CD4-positive, alpha-beta T cell (primary cell): Measurements from ENCODE around the gene F5. TPM values are rescaled to one million over a fixed set of nuclear protein-coding genes. Genes with fewer than 3 reads are reported as not detected.

ENCODE experiments used
- ATAC-seq: fragments of 200-7000 bp; cut with Tn5 transposase; one replicate; pipeline ENCODE4 v1.10.0; 2022; ENCODE audit warnings: mild to moderate bottlenecking; ENCODE audit not compliant: poor library complexity
- CTCF ChIA-PET: fragments of 350-600 bp; sonication (Branson Sonifier 250); formaldehyde crosslinking; loops from one replicate; lab custom pipeline; 2021; ENCODE audit warnings: antibody characterized with exemption, inconsistent platforms; lab: Charles Lee
- POLR2A ChIA-PET: fragments of 350-600 bp; sonication (Branson Sonifier 250); formaldehyde crosslinking; loops from one replicate; lab custom pipeline; 2021; ENCODE audit warnings: antibody characterized with exemption, inconsistent platforms; lab: Charles Lee
- DNase-seq, 14 experiments: peaks; one replicate each; pipeline ENCODE4 v3.0.0-alpha.2; 2013 to 2020; ENCODE audit warnings: mixed read lengths in 2 of 14
- H3K27ac ChIP-seq, 2 donors: one replicate each; pipeline versions ENCODE4 v1.5.1 to v1.7.0; 2013; ENCODE audit warnings: low read length in 2 of 2, low read depth in 1 of 2, mild to moderate bottlenecking in 1 of 2
- H3K27me3 ChIP-seq, 2 experiments: 1 replicate in 1 of 2; 2 replicates in 1 of 2; pipeline versions ENCODE4 v1.6.1 to v1.7.0; 2013; ENCODE audit warnings: low read length in 2 of 2, control low read depth in 1 of 2, mild to moderate bottlenecking in 1 of 2, moderate library complexity in 1 of 2; ENCODE audit not compliant: insufficient read depth in 2 of 2, control insufficient read depth in 1 of 2
- H3K36me3 ChIP-seq: one replicate; pipeline ENCODE4 v1.6.1; 2013; ENCODE audit warnings: low read length, control low read depth; ENCODE audit not compliant: insufficient read depth
- H3K4me1 ChIP-seq: one replicate; pipeline ENCODE4 v1.6.1; 2013; ENCODE audit warnings: low read length, control low read depth; ENCODE audit not compliant: insufficient read depth
- H3K4me3 ChIP-seq: one replicate; pipeline ENCODE4 v1.5.1; 2013; ENCODE audit warnings: mild to moderate bottlenecking, low read length, moderate library complexity
- H3K9me3 ChIP-seq, 2 experiments: 1 replicate in 1 of 2; 2 replicates in 1 of 2; pipeline versions ENCODE4 v1.6.1 to v1.7.0; 2013; ENCODE audit warnings: low read length in 2 of 2, mild to moderate bottlenecking in 2 of 2, control low read depth in 1 of 2, moderate library complexity in 1 of 2; ENCODE audit not compliant: control insufficient read depth in 1 of 2, insufficient read depth in 1 of 2
- H3K27ac Mint-ChIP-seq: one replicate; pipeline ENCODE4 v1.8.0; 2020; ENCODE audit warnings: mixed read lengths
- H3K27me3 Mint-ChIP-seq: one replicate; pipeline ENCODE4 v1.8.0; 2021; ENCODE audit warnings: mixed read lengths
- H3K36me3 Mint-ChIP-seq: one replicate; pipeline ENCODE4 v1.8.0; 2021; ENCODE audit warnings: low read depth, mixed read lengths
- H3K4me1 Mint-ChIP-seq: one replicate; pipeline ENCODE4 v1.8.0; 2021; ENCODE audit warnings: low read depth, mixed read lengths
- H3K4me3 Mint-ChIP-seq: one replicate; pipeline ENCODE4 v1.8.0; 2020; ENCODE audit warnings: mild to moderate bottlenecking, mixed read lengths
- H3K9me3 Mint-ChIP-seq: one replicate; pipeline ENCODE4 v1.8.0; 2020; ENCODE audit warnings: mixed read lengths
- CTCF ChIP-seq: fragments of 200-600 bp; IDR thresholded peaks from one replicate; pipeline ENCODE4 v1.8.0; 2022; ENCODE audit warnings: antibody characterized with exemption, mild to moderate bottlenecking
- intact Hi-C, 2 experiments: fragments of 100-400 bp; cut with DNase I in 1 of 2; cut with micrococcal nuclease in 1 of 2; formaldehyde crosslinking; loops; one replicate each; pipeline versions ENCODE4 v1.15.1 to v1.9.0; 2023 to 2025; cut with DNase I, micrococcal nuclease
- total RNA-seq, 174 experiments: library from RNA in 2 of 174; stranded (reverse) in 2 of 174; gene quantifications; one replicate each; pipeline ENCODE4 v1.2.3 and lab custom pipeline; 2021 to 2026

Gene F5
- total RNA-seq, 2 experiments from 2014 or later, result 5.4 to 6.2 TPM

DNA sequence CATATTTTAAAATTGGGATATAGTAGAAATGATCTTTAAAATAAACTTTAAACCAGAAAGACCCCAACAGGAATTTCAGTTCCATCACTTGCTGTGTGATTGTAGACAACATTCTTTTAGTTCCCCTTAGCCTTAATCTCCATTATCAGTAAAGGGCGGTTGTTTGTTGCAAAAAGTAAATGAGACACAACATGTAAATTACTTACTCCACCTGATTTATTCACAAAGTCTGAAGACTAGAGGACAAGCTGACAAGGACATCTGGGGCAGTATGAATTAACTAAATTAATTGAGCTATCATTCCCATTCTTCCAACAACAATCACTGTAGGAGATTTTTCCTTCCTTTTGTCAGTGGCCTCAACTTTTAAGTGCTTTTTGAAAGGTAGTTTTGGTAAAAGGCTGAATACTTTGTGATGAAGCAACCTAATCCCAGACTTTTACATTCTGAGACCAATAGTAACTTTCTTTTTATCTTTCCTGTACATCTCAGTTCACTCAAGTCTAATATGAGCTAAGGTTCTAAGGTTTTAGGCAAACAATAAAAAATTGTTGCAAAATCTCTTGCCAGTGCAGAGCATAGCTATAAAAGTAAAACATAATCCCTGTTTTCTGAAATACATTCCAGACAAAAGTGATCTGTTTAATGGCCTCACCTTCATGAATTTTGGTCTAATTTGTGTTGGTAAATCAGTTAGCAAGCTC is 106.8 kb downstream of the F5 start:
- H3K4me3 ChIP-seq, result no peak overlapping the region
- no peaks in the 10 kb centered on the region for H3K9me3 Mint-ChIP-seq
- H3K4me3 Mint-ChIP-seq, result no peak overlapping the region
- ATAC-seq (no peak), DNase-seq (no peak)
- H3K27me3 Mint-ChIP-seq, result no peaks in the 10 kb centered on the region
- H3K4me1 ChIP-seq, result peaks cover 3% of the 10 kb centered on the region
- no peaks in the 10 kb centered on the region for H3K27me3 ChIP-seq
- TF ChIP-seq CTCF, result no peak
- H3K27ac Mint-ChIP-seq, result no peak overlapping the region
- intact Hi-C loops, result loop anchor here (5.0 to 10.0 kb wide), 4 partner anchors 48 to 333 kb away; no protein-coding TSS in a partner anchor
- H3K36me3 Mint-ChIP-seq, result peaks cover 9% of the 10 kb centered on the region
- peaks cover 4% of the 10 kb centered on the region for H3K36me3 ChIP-seq
- H3K4me1 Mint-ChIP-seq, result peaks cover 18% of the 10 kb centered on the region
- POLR2A ChIA-PET, result no interaction called here
- H3K9me3 ChIP-seq, result no peaks in the 10 kb centered on the region
- CTCF ChIA-PET, result no interaction called here
- no peak overlapping the region for H3K27ac ChIP-seq

DNA sequence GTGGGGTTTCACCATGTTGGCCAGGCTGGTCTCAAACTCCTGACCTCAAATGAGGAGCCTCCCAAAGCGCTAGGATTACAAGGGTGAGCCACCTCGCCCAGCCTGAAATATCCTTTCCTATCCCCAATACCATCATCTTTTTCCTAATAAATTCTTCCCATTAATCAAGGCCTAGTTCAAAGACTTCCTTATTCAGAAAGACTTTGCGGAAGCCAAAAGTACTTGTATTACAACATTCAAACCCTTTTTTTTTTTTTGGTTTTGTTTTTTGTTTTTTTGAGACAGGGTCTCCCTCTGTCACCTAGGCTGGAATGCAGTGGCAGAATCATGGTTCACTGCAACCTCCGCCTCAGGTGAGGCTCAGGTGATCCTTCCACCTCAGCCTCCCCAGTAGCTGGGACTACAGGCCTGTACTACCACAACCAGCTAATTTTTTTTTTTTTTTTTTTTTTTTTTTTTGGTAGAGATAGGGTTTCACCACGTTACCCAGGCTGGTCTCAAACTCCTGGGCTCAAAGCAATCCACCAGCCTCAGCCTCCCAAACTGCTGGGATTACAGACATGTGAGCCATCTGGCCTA is 108.1 kb downstream of the F5 start:
- H3K36me3 ChIP-seq, result peaks cover 4% of the 10 kb centered on the region
- H3K9me3 Mint-ChIP-seq, result no peaks in the 10 kb centered on the region
- H3K4me3 ChIP-seq, result no peak overlapping the region
- no peaks in the 10 kb centered on the region for H3K27me3 Mint-ChIP-seq
- no peak for TF ChIP-seq CTCF
- no peak for ATAC-seq
- H3K27me3 ChIP-seq, result no peaks in the 10 kb centered on the region
- DNase-seq, result no peak
- ChIA-PET POLR2A (no interaction called here), CTCF (no interaction called here)
- peaks cover 9% of the 10 kb centered on the region for H3K36me3 Mint-ChIP-seq
- intact Hi-C loops, result loop anchor here in 1 of 2 experiments (1.0 to 5.0 kb wide), 2 partner anchors 27 to 49 kb away; no protein-coding TSS in a partner anchor
- H3K4me1 Mint-ChIP-seq, result peaks cover 5% of the 10 kb centered on the region
- no peaks in the 10 kb centered on the region for H3K4me1 ChIP-seq
- H3K27ac ChIP-seq, result no peak overlapping the region
- H3K9me3 ChIP-seq, result no peaks in the 10 kb centered on the region
- H3K4me3 Mint-ChIP-seq, result no peak overlapping the region
- no peak overlapping the region for H3K27ac Mint-ChIP-seq

DNA sequence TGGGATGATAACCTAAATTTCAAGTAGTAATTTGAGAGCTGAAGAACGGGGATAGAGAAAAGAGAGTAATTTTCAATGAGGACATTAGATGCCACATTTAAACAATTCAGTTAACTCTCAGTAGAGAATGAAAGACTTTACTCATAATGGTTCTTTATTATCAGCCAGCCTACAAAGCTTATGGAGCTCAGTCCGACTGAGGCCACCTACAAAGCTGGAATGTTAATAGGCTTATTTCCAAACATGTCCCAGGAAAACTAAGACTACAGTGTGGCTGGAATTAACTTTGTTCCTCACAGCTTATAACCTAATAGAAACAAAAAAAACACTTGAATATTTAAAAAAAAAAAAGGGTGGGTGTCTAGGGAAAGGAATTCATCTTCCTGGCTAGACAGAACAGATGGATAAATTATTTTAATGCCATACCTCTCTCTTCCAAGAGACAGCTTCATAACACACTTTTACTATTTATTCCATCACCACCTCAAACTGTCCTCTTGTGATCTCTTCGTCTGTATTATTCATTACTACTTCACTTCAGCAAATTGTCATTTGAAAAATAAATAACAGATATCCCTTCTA is 110.4 kb downstream of the F5 start:
- no peak for TF ChIP-seq CTCF
- H3K4me3 Mint-ChIP-seq, result no peak overlapping the region
- H3K4me1 ChIP-seq, result no peaks in the 10 kb centered on the region
- H3K36me3 ChIP-seq, result peaks cover 4% of the 10 kb centered on the region
- ATAC-seq, result no peak
- H3K27ac Mint-ChIP-seq, result no peak overlapping the region
- CTCF ChIA-PET, result no interaction called here
- no peak overlapping the region for H3K4me3 ChIP-seq
- intact Hi-C loops, result loop anchor here in 1 of 2 experiments (5.0 kb wide), 1 partner anchor 51 kb away; no protein-coding TSS in a partner anchor
- no peak for DNase-seq
- no peak overlapping the region for H3K27ac ChIP-seq
- no peaks in the 10 kb centered on the region for H3K9me3 Mint-ChIP-seq
- H3K9me3 ChIP-seq, result no peaks in the 10 kb centered on the region
- no peaks in the 10 kb centered on the region for H3K27me3 Mint-ChIP-seq
- no peaks in the 10 kb centered on the region for H3K27me3 ChIP-seq
- no peaks in the 10 kb centered on the region for H3K4me1 Mint-ChIP-seq
- H3K36me3 Mint-ChIP-seq, result peaks cover 9% of the 10 kb centered on the region
- POLR2A ChIA-PET, result no interaction called here
